ENCODE data around the gene ADAMTS4. TPM values are rescaled to one million over a fixed set of nuclear protein-coding genes. Genes with fewer than 3 reads are reported as not detected.

The ADAMTS4 gene
- total RNA-seq, 2 experiments from 2014 or later = 0.82 to 2.1 TPM

DNA sequence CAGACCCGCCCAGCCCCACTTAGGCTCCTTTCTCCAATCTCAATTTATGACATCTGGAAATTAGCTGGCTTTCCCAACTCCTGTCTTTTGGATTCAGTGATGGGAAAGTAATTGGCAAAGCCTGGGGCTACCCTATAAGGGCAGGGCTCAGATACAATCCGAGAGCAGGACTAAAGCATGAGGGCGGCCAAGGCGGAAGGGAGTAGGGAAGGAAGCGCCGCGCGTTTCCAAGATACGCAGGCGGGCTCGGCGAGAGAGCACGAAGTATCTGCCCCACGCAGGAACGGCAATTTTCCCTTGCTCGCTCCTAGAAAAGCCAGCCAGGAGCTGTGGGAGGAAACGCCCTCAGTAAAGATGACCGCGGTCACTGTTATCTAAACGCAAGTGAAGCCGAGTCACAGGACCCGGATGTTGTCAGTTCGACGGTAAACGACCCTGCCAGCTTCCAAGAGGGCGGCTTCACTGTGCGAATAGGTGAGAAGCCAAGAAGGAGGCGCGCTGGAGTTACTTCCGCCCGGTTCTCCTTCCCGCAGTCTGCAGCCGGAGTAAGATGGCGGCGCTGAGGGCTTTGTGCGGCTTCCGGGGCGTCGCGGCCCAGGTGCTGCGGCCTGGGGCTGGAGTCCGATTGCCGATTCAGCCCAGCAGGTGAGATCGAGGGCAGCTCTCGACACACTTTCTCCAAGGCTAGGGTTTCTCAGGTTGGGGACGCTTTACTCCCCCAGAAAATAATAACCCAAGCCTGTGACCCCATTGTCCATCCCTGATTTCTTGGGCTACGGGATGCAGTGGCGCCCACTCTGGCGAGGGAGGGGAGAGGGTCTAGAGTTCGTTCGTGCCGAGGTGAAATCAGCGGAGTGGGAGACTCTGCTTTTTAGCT is 3.2 kb upstream of the ADAMTS4 start, which contains the start of gene NDUFS2:
NDUFS2 (plus strand) TSS at position 532 of the 877 bp plus-strand sequence; CDS start at position 551, 19 bp downstream.
- peaks cover 78% of the 10 kb centered on the region for H3K4me1 Mint-ChIP-seq (ENCODE audit: low read depth)
- peak; percentile 99 for ATAC-seq
- peak within 1 kb of the TSS; percentile 93 for H3K4me3 Mint-ChIP-seq
- H3K9me3 Mint-ChIP-seq (ENCODE audit: insufficient read depth) = no peaks in the 10 kb centered on the region
- H3K27me3 Mint-ChIP-seq (ENCODE audit: low read depth) = no peaks in the 10 kb centered on the region
- POLR2A ChIA-PET = interaction anchor here (0.5 to 3.7 kb wide), 29 partner anchors 9 to 936 kb away, joined by 3 to 38 read pairs (median 5); partner anchors contain the start of genes APOA2, ARHGAP30, B4GALT3 and DEDD
- H3K36me3 Mint-ChIP-seq (ENCODE audit: low read depth) = peaks cover 41% of the 10 kb centered on the region
- H3K27ac Mint-ChIP-seq = peak within 1 kb of the TSS; percentile 95
- CTCF ChIA-PET = interaction anchor here (0.6 to 18.1 kb wide), 13 partner anchors 8 to 187 kb away, joined by 3 to 331 read pairs (median 8); partner anchors contain the start of genes APOA2, B4GALT3, FCER1G and PPOX
- peak; percentile 99 for DNase-seq

DNA sequence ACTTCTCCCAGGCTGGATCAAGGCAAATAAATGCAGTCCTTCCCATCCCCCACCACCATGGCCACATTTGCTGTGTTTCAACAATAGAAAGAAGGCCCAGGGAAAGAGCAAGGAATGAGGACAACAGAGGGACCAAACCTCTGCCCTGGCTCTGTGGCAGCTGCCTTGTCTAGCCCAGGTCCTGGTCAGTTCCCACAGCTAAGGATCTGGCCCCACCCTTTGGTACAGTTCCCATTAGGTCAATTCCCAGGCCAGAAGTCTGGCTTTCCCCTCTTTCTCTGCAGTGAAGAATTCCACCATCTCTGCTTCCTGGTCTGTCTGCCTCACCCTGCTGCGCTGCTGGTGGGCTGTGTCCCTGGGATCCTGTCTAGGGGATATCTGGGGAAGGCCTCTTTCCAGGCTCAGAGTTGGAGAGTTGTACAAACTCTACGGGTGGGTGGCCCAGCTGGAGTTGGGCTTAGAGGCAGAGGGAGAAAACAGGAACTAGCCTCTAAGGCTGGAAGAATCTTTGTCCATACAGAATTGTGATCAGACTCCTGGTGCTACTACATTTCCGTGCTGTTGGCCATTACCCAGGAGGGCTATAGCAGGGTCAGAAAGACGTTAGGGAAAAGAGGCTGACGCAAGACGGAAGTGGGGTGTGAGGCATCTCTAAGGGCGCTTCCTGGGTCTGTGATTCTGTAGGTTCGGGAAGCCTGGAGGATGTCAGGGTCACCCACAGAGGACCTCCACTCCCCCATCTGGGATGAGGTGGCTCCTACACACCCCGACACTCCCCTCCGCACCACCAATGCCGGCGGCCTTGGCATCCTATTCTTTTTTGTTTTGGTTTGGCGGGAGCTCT is 2.4 kb upstream of the ADAMTS4 start:
- Mint-ChIP-seq H3K4me1 (ENCODE audit: low read depth) (peaks cover 78% of the 10 kb centered on the region), H3K27me3 (ENCODE audit: low read depth) (no peaks in the 10 kb centered on the region), H3K4me3 (peak overlapping the region; percentile 93), H3K9me3 (ENCODE audit: insufficient read depth) (no peaks in the 10 kb centered on the region), H3K36me3 (ENCODE audit: low read depth) (peaks cover 33% of the 10 kb centered on the region), H3K27ac (peak overlapping the region; percentile 95)
- POLR2A ChIA-PET = interaction anchor here (0.5 to 3.7 kb wide), 28 partner anchors 9 to 935 kb away, joined by 3 to 38 read pairs (median 4); partner anchors contain the start of genes APOA2, ARHGAP30, B4GALT3 and DEDD
- CTCF ChIA-PET = interaction anchor here (0.7 to 18.1 kb wide), 12 partner anchors 9 to 188 kb away, joined by 3 to 331 read pairs (median 8); partner anchors contain the start of genes APOA2, B4GALT3, FCER1G and PPOX
- DNase-seq = no peak
- no peak for ATAC-seq

- ChIA-PET CTCF (interaction anchor here (1.0 to 18.1 kb wide), 7 partner anchors 9 to 182 kb away, joined by 3 to 331 read pairs (median 9); partner anchors contain the start of genes APOA2, FCER1G, PPOX and TOMM40L), POLR2A (interaction anchor here (0.5 to 3.7 kb wide), 7 partner anchors 11 to 47 kb away, joined by 3 to 31 read pairs (median 3); partner anchors contain the start of genes TOMM40L and UFC1)
- Mint-ChIP-seq H3K4me1 (ENCODE audit: low read depth) (peaks cover 79% of the 10 kb centered on the region), H3K27me3 (ENCODE audit: low read depth) (no peaks in the 10 kb centered on the region), H3K36me3 (ENCODE audit: low read depth) (peaks cover 27% of the 10 kb centered on the region), H3K27ac (peak overlapping the region; percentile 95), H3K4me3 (peak overlapping the region; percentile 45), H3K9me3 (ENCODE audit: insufficient read depth) (no peaks in the 10 kb centered on the region)
- ATAC-seq (no peak), DNase-seq (peak; percentile 46)
These were observed 1.7 kb upstream of the ADAMTS4 start for GRCh38 chr1:161200421-161200991.

GRCh38 chr1:161199506-161200139 is 769 bp upstream of the ADAMTS4 start:
- no peak for ATAC-seq
- Mint-ChIP-seq H3K4me3 (no peak overlapping the region), H3K36me3 (ENCODE audit: low read depth) (peaks cover 21% of the 10 kb centered on the region), H3K27me3 (ENCODE audit: low read depth) (no peaks in the 10 kb centered on the region), H3K27ac (peak overlapping the region; percentile 95), H3K4me1 (ENCODE audit: low read depth) (peaks cover 82% of the 10 kb centered on the region), H3K9me3 (ENCODE audit: insufficient read depth) (no peaks in the 10 kb centered on the region)
- POLR2A ChIA-PET = interaction anchor here (0.5 to 1.9 kb wide), 2 partner anchors 14 to 33 kb away, joined by 3 to 9 read pairs; partner anchors contain the start of gene PPOX
- DNase-seq = no peak
- CTCF ChIA-PET = interaction anchor here (1.4 to 18.1 kb wide), 4 partner anchors 23 to 92 kb away, joined by 3 to 331 read pairs (median 6); partner anchors contain the start of genes APOA2, FCER1G, PPOX and TOMM40L

- no peak for ATAC-seq
- POLR2A ChIA-PET = interaction anchor here (0.6 to 1.9 kb wide), 4 partner anchors 13 to 191 kb away, joined by 3 to 9 read pairs (median 6); partner anchors contain the start of gene PPOX
- Mint-ChIP-seq H3K4me1 (ENCODE audit: low read depth) (peaks cover 73% of the 10 kb centered on the region), H3K27me3 (ENCODE audit: low read depth) (no peaks in the 10 kb centered on the region), H3K27ac (peak overlapping the region; percentile 17), H3K9me3 (ENCODE audit: insufficient read depth) (no peaks in the 10 kb centered on the region), H3K36me3 (ENCODE audit: low read depth) (peaks cover 9% of the 10 kb centered on the region), H3K4me3 (no peak overlapping the region)
- no peak for DNase-seq
- CTCF ChIA-PET = interaction anchor here (1.4 to 18.1 kb wide), 4 partner anchors 16 to 93 kb away, joined by 3 to 331 read pairs (median 10); partner anchors contain the start of genes APOA2, FCER1G, PPOX and TOMM40L
These were observed 509 bp downstream of the ADAMTS4 start for GRCh38 chr1:161198194-161198896.

DNA sequence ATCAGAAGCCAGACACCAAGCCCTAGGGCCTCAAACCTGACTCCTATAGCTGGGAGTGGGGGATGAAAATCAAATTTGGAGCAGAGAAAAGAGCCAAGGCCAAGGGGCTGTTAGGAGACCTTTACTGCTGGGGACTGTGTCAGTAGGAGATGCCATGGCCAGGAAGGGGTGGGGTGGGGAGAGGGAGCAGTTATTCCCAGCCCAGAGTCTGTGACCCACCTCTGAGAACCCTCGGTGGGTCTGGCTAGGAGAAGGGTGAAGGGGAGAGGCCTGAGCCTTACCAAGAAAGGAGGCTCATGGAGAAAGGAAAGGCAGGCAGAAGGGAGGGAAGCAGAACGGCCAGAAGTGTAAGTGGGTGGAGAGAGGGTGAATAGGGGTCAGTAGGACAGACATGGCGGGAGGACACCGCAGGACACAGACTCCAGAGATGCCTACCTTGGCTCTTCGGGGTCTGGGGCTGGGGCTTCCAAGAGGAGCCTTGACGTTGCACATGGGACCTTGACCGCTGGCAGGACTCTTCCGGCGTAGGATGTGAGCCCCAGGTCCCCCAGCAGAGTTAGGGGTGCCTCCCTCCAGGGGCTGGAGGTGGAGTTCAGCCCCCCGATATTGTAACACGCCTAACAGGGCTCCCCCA is 1.2 kb downstream of the ADAMTS4 start:
- H3K9me3 Mint-ChIP-seq (ENCODE audit: insufficient read depth) = no peaks in the 10 kb centered on the region
- CTCF ChIA-PET = interaction anchor here (1.7 to 18.1 kb wide), 3 partner anchors 16 to 93 kb away, joined by 5 to 331 read pairs (median 15); partner anchors contain the start of genes APOA2, FCER1G and TOMM40L
- H3K27ac Mint-ChIP-seq = peak overlapping the region; percentile 67
- POLR2A ChIA-PET = interaction anchor here (0.7 to 1.5 kb wide), 2 partner anchors 12 to 192 kb away, joined by 4 to 8 read pairs; no protein-coding TSS in a partner anchor
- no peak overlapping the region for H3K4me3 Mint-ChIP-seq
- DNase-seq = no peak
- H3K36me3 Mint-ChIP-seq (ENCODE audit: low read depth) = peaks cover 5% of the 10 kb centered on the region
- H3K27me3 Mint-ChIP-seq (ENCODE audit: low read depth) = no peaks in the 10 kb centered on the region
- peaks cover 74% of the 10 kb centered on the region for H3K4me1 Mint-ChIP-seq (ENCODE audit: low read depth)
- no peak for ATAC-seq

DNA sequence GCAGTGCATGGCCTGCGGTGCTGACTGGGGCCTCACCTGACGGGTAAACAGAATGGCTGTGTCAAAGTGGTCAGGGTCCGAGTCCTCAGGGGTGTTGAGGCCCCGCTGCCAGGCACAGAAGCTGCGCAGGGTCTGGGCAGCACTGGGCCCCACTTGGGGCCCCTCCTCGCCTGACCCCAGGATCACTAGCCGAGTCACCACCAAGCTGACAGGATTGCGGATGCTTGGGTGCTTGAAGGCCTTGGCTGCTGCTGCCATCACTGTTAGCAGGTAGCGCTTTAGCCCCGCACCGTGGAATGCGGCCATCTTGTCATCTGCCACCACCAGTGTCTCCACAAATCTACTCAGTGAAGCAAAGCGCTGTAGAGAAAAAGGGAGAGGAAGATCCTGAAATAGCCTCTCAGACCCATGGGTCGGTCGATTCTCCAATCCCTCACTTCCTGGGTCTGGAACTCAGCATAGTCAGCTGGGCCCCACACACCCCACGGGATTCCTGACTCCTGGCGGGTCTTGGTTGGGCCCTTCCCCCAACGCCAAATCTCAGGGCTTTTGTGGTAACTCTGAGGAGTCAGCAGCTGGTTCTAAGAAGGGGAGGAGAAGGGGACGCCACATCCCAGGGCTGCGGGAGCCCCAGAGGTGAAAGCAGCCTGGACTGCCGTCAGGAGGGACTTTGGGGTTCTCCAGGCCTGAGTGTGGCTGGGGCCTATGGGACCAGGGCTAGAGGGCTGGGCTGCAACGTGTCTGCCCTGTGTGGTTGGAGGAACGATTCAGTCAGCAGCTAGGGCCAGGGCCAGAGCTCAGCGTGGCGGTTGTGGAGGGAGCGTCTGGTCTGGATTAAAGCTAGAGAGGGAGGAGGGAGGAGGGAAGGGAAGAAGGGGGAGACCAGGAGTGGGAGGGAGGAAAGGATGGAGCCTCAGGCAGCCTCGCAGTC is 2.1 kb downstream of the ADAMTS4 start:
- H3K4me3 Mint-ChIP-seq = no peak overlapping the region
- POLR2A ChIA-PET = no interaction called here
- H3K9me3 Mint-ChIP-seq (ENCODE audit: insufficient read depth) = no peaks in the 10 kb centered on the region
- H3K27ac Mint-ChIP-seq = peak overlapping the region; percentile 67
- no peaks in the 10 kb centered on the region for H3K27me3 Mint-ChIP-seq (ENCODE audit: low read depth)
- CTCF ChIA-PET = interaction anchor here (2.3 to 18.1 kb wide), 2 partner anchors 15 to 26 kb away, joined by 15 to 331 read pairs; partner anchors contain the start of genes APOA2, FCER1G and TOMM40L
- DNase-seq = no peak
- no peak for ATAC-seq
- H3K4me1 Mint-ChIP-seq (ENCODE audit: low read depth) = peaks cover 76% of the 10 kb centered on the region
- H3K36me3 Mint-ChIP-seq (ENCODE audit: low read depth) = no peaks in the 10 kb centered on the region

GRCh38 chr1:161196111-161196510 is 2.7 kb downstream of the ADAMTS4 start:
- Mint-ChIP-seq H3K4me1 (ENCODE audit: low read depth) (peaks cover 69% of the 10 kb centered on the region), H3K27ac (peak overlapping the region; percentile 17), H3K27me3 (ENCODE audit: low read depth) (no peaks in the 10 kb centered on the region), H3K36me3 (ENCODE audit: low read depth) (no peaks in the 10 kb centered on the region), H3K4me3 (no peak overlapping the region), H3K9me3 (ENCODE audit: insufficient read depth) (no peaks in the 10 kb centered on the region)
- CTCF ChIA-PET = interaction anchor here (18.1 kb wide), 1 partner anchor 26 kb away, joined by 331 read pairs; the partner anchor contains the start of genes APOA2, FCER1G and TOMM40L
- POLR2A ChIA-PET = no interaction called here
- DNase-seq (no peak), ATAC-seq (no peak)

DNA sequence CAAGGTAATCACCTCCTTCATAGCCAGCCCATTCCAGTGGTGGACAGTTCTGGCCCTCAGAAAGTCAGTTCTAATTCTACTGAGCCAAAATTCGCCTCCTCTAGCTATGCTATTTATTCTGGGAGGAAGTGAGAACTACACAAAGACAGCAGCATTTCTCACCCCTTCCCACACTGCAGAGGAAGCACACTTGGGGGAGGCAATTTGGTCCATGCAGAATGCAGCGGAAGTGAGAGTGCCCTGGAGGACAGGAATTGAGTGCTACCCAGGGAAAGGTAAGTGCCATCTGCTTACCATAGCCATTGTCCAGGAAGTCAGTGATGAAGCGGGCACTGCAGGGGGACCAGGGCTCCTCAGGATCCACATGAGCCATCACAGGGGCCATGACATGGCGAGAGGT is 3.7 kb downstream of the ADAMTS4 start:
- H3K9me3 Mint-ChIP-seq (ENCODE audit: insufficient read depth) = no peaks in the 10 kb centered on the region
- ATAC-seq (no peak), DNase-seq (no peak)
- POLR2A ChIA-PET = no interaction called here
- H3K4me3 Mint-ChIP-seq = no peak overlapping the region
- peak overlapping the region; percentile 84 for H3K27ac Mint-ChIP-seq
- H3K36me3 Mint-ChIP-seq (ENCODE audit: low read depth) = no peaks in the 10 kb centered on the region
- no peaks in the 10 kb centered on the region for H3K27me3 Mint-ChIP-seq (ENCODE audit: low read depth)
- H3K4me1 Mint-ChIP-seq (ENCODE audit: low read depth) = peaks cover 61% of the 10 kb centered on the region
- CTCF ChIA-PET = interaction anchor here (1.1 to 4.7 kb wide), 5 partner anchors 10 to 179 kb away, joined by 3 to 22 read pairs (median 11); partner anchors contain the start of genes PPOX and TOMM40L
